Measurements from ENCODE around the gene DLGAP1. TPM values are rescaled to one million over a fixed set of nuclear protein-coding genes. Genes with fewer than 3 reads are reported as not detected.

DLGAP1 gene
- total and polyA plus RNA-seq, 10 of the 15 experiments (the other 5 are each of a cell fraction or from before 2014, with no cell fraction given) = 0.23 to 27.6 (median 1.9) TPM

DNA sequence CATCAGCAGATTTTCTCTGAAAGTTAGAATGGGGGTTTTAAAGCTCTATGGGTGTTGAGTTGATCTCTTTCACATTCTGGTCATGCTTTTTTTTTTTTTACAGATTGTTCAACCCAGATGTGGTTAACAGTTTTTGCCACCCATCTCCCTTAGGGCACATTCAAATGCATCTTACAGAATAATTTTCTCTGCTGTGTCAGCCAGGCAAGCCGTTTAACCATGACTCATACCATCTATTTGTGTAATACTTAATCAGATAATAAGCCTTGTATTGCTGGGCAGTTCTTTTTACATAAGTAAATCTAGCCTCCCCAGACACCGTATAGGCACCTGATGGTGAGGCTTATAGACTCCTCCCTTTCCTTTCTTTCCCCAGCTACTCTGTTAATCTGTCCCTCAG is 943.1 kb downstream of the DLGAP1 start (continued):
- TF ChIP-seq MTA2 (IDR thresholded peaks at IDR 0.05; ENCODE audit: low read depth) = peak; percentile 43; the same call in 1 of the 2 replicates
- peak; percentile 34; the same call in 1 of the 2 replicates for TF ChIP-seq NR2F1 (conservative IDR thresholded peaks at IDR 0.05)
- no peak for TF ChIP-seq ZSCAN29 (IDR thresholded peaks at IDR 0.05)
- no peak for TF ChIP-seq ZNF217 (IDR thresholded peaks at IDR 0.05)
- TF ChIP-seq NFIC (IDR thresholded peaks at IDR 0.05; ENCODE audit: low read depth, low read length) = no peak
- no peak for TF ChIP-seq ZNF274 (IDR thresholded peaks at IDR 0.05; ENCODE audit: insufficient read depth, insufficient read length)
- TF ChIP-seq CBX3 (IDR thresholded peaks at IDR 0.05; ENCODE audit: borderline replicate concordance, low read depth) = no peak
- peak; percentile 82 for TF ChIP-seq ZNF384 (IDR thresholded peaks at IDR 0.05; ENCODE audit: borderline replicate concordance, low read depth, low read length)
- no peak for TF ChIP-seq WRNIP1 (IDR thresholded peaks at IDR 0.05; ENCODE audit: borderline replicate concordance, low read depth, low read length)
- no peak for TF ChIP-seq STAT3 (IDR thresholded peaks at IDR 0.05; ENCODE audit: low read depth, low read length)
- TF ChIP-seq KDM1A (IDR thresholded peaks at IDR 0.05; ENCODE audit: borderline replicate concordance) = no peak
- TF ChIP-seq SKIL (IDR thresholded peaks at IDR 0.05; ENCODE audit: low read depth, poor library complexity, severe bottlenecking) = no peak
- TF ChIP-seq SUPT20H (IDR thresholded peaks at IDR 0.05; ENCODE audit: borderline replicate concordance, control insufficient read depth, low read depth, low read length) = no peak
